GM10248 (cell line): ENCODE results near the gene CCDC18.
"Not testable (repeated sequence)": the region's sequence is repeated elsewhere in the genome, so short reads cannot be mapped to it uniquely, and the experiment has no call there.

ENCODE experiments used
- CTCF ChIA-PET: fragments of 300-600 bp; sonication (Branson Sonifier 250); formaldehyde crosslinking; extraction: SDS; loops from one replicate; lab custom pipeline; 2021; ENCODE audit warnings: antibody characterized with exemption; lab: Yijun Ruan, JAX
- POLR2A ChIA-PET: fragments of 350-650 bp; sonication (Branson Sonifier 250); formaldehyde crosslinking; extraction: SDS; loops from one replicate; lab custom pipeline; 2020; ENCODE audit warnings: antibody characterized with exemption; lab: Yijun Ruan, JAX
- DNase-seq: peaks from one replicate; pipeline ENCODE4 v3.0.0; 2012; ENCODE audit errors: extremely low spot score
- CTCF ChIP-seq: IDR thresholded peaks from 2 replicates; pipeline ENCODE4 v1.5.1; 2012; ENCODE audit warnings: mild to moderate bottlenecking, low read depth; ENCODE audit errors: extremely low read depth, missing control alignments, control extremely low read depth

The CCDC18 gene

GRCh38 chr1:93167006-93167405, 13.5 kb upstream of the CCDC18 start:
- ChIA-PET POLR2A (no interaction called here), CTCF (no interaction called here)
- TF ChIP-seq CTCF = no peak
- DNase-seq = no peak

GRCh38 chr1:93170141-93170678, 10.3 kb upstream of the CCDC18 start:
- not testable (repeated sequence) for DNase-seq
- POLR2A ChIA-PET = interaction anchor here (0.9 kb wide), 1 partner anchor 53 kb away, joined by 3 read pairs; no protein-coding TSS in a partner anchor
- CTCF ChIA-PET = interaction anchor here (0.7 to 1.3 kb wide), 2 partner anchors 16 to 20 kb away, joined by 3 to 4 read pairs; no protein-coding TSS in a partner anchor

GRCh38 chr1:93171549-93172034, 8.9 kb upstream of the CCDC18 start:
- ChIA-PET CTCF (interaction anchor here (0.9 to 1.9 kb wide), 2 partner anchors 9 to 30 kb away, joined by 3 to 6 read pairs; no protein-coding TSS in a partner anchor), POLR2A (no interaction called here)
- DNase-seq = no peak
- TF ChIP-seq CTCF = no peak

- POLR2A ChIA-PET = interaction anchor here (0.5 to 1.0 kb wide), 2 partner anchors 8 to 177 kb away, joined by 3 to 4 read pairs; no protein-coding TSS in a partner anchor
- TF ChIP-seq CTCF = no peak
- CTCF ChIA-PET = interaction anchor here (1.4 to 1.9 kb wide), 3 partner anchors 10 to 92 kb away, joined by 3 to 7 read pairs (median 6); no protein-coding TSS in a partner anchor
- DNase-seq = no peak
Measured at GRCh38 chr1:93172778-93173177, 7.7 kb upstream of the CCDC18 start.

- DNase-seq, POLR2A ChIA-PET: not testable (repeated sequence)
- CTCF ChIA-PET = interaction anchor here (1.8 kb wide), 1 partner anchor 10 kb away, joined by 6 read pairs; no protein-coding TSS in a partner anchor
Measured at GRCh38 chr1:93174638-93175037, 5.9 kb upstream of the CCDC18 start.

GRCh38 chr1:93177991-93178390, 2.5 kb upstream of the CCDC18 start:
- no peak for DNase-seq
- ChIA-PET CTCF (interaction anchor here (0.8 to 1.4 kb wide), 2 partner anchors 13 to 98 kb away, joined by 3 to 4 read pairs; no protein-coding TSS in a partner anchor), POLR2A (no interaction called here)
- no peak for TF ChIP-seq CTCF

GRCh38 chr1:93178418-93178817, 2.1 kb upstream of the CCDC18 start:
- TF ChIP-seq CTCF = no peak
- CTCF ChIA-PET = no interaction called here
- no peak for DNase-seq
- POLR2A ChIA-PET = interaction anchor here (0.7 kb wide), 1 partner anchor 97 kb away, joined by 5 read pairs; no protein-coding TSS in a partner anchor
